Nephron (organoid): ENCODE results near the gene F13A1.

Experiments used
- H3K27ac Mint-ChIP-seq, 3 experiments: 2 replicates each; pipeline ENCODE4 v1.8.0; 2020; ENCODE audit warnings: mixed read lengths in 3 of 3, mild to moderate bottlenecking in 2 of 3, moderate library complexity in 1 of 3
- H3K27me3 Mint-ChIP-seq: 2 replicates; pipeline ENCODE4 v1.8.0; 2021; ENCODE audit warnings: low read depth, mild to moderate bottlenecking, moderate library complexity, mixed read lengths
- H3K36me3 Mint-ChIP-seq: 2 replicates; pipeline ENCODE4 v1.8.0; 2020; ENCODE audit warnings: low read depth, mixed read lengths
- H3K4me1 Mint-ChIP-seq: 2 replicates; pipeline ENCODE4 v1.8.0; 2020; ENCODE audit warnings: mixed read lengths
- H3K4me3 Mint-ChIP-seq, 3 experiments: 2 replicates each; pipeline ENCODE4 v1.8.0; 2020; ENCODE audit warnings: mild to moderate bottlenecking in 3 of 3, mixed read lengths in 3 of 3, moderate library complexity in 2 of 3
- H3K9me3 Mint-ChIP-seq: 2 replicates; pipeline ENCODE4 v1.8.0; 2020; ENCODE audit warnings: mixed read lengths
- TF ChIP-seq, protein P1 (sequence below), 3 experiments: fragments of 200-600 bp; sonication (generic); IDR thresholded peaks; one replicate each; pipeline ENCODE4 v1.5.0; 2021; ENCODE audit warnings: antibody characterized with exemption in 3 of 3; ENCODE audit not compliant: unreplicated experiment in 3 of 3

The F13A1 gene

DNA sequence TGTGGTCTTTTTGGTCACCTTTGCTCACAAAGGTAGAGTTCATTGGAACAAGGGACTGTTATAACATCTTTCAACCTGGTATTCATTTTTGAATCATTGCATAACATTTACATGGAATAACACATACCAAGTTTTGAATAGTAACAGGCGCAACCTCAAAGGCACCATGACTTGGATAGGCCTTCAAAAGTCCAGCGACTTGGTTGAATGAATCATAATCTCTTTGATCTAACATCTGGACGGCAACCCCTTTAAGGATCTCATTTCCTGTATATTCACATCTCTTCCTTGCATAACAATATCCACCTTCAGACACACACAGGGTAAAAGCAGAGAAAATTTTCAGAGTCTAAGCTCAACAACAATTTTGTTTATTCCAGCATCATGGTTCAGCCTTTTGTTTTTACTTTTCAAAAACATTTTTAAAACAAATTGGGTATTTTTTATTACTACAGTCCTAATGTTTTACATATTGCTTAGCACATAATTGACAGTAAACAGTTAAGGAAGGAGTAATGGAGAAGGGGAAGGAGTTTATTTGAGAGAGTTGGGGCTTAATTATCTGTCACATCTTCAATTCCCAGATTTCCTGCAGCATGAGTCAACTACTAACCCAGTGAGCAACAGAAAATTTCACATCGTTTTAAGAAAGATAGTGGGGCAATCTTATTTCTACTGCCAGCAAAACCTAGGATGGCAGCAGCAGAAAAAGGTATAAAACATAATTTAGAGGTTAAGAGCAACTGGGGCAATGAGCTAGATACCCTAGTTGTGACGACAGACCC, 41.8 kb upstream of the F13A1 start:
- no peaks in the 10 kb centered on the region for H3K9me3 Mint-ChIP-seq
- H3K36me3 Mint-ChIP-seq = no peaks in the 10 kb centered on the region
- H3K4me3 Mint-ChIP-seq = no peak overlapping the region
- peaks cover 15% of the 10 kb centered on the region for H3K4me1 Mint-ChIP-seq
- H3K27me3 Mint-ChIP-seq = no peaks in the 10 kb centered on the region
- no peak overlapping the region for H3K27ac Mint-ChIP-seq
- TF ChIP-seq, protein P1, sequence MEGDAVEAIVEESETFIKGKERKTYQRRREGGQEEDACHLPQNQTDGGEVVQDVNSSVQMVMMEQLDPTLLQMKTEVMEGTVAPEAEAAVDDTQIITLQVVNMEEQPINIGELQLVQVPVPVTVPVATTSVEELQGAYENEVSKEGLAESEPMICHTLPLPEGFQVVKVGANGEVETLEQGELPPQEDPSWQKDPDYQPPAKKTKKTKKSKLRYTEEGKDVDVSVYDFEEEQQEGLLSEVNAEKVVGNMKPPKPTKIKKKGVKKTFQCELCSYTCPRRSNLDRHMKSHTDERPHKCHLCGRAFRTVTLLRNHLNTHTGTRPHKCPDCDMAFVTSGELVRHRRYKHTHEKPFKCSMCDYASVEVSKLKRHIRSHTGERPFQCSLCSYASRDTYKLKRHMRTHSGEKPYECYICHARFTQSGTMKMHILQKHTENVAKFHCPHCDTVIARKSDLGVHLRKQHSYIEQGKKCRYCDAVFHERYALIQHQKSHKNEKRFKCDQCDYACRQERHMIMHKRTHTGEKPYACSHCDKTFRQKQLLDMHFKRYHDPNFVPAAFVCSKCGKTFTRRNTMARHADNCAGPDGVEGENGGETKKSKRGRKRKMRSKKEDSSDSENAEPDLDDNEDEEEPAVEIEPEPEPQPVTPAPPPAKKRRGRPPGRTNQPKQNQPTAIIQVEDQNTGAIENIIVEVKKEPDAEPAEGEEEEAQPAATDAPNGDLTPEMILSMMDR (IDR thresholded peaks at IDR 0.05; ENCODE audit: unreplicated experiment in 3 of 3) = no peak

DNA sequence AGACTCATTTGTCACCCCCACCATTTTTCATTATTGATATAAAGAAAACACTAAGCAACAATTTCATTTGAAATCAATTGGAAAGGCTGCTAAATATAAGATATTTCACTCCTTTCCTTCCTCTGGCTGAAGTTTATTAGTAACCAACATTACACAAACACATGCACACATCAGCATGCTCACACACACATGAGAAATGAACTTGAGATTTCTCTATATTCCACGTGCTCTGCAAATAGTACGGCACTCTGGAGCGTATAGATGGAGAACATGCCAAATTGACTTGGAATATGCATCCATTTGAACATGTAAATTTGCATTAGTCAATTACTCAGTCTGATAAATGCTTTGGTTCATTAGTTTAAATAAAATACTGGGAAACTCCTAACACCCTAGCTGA, 37.1 kb upstream of the F13A1 start:
- TF ChIP-seq, protein P1 (IDR thresholded peaks at IDR 0.05; ENCODE audit: unreplicated experiment in 3 of 3) = no peak
- Mint-ChIP-seq H3K9me3 (no peaks in the 10 kb centered on the region), H3K4me3 (no peak overlapping the region), H3K36me3 (no peaks in the 10 kb centered on the region), H3K27ac (peak overlapping the region in 2 of 3 experiments; percentile 8 to 29), H3K4me1 (peaks cover 30% of the 10 kb centered on the region), H3K27me3 (no peaks in the 10 kb centered on the region)

DNA sequence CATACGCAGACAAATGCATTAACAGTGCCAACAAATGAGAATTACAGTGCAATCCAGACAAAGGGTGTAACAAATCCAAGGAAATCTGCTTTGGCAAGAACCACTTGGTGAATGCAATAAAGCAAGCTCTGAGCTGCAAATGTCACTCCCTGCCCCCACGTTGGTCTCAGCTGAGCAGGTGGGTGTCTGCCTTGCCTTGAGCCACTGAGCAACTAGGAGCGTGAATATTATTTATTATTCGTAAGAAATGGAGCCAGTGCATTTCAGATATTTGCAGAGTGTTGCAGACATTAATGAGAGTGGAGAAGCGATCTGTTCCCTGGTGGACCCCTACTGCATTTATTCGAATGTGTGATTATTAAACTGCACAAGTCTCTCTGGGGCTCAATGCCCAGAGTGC, 36.6 kb upstream of the F13A1 start:
- Mint-ChIP-seq H3K27me3 (no peaks in the 10 kb centered on the region), H3K27ac (peak overlapping the region in 2 of 3 experiments; percentile 8 to 29), H3K36me3 (no peaks in the 10 kb centered on the region), H3K4me1 (peaks cover 30% of the 10 kb centered on the region), H3K9me3 (no peaks in the 10 kb centered on the region), H3K4me3 (no peak overlapping the region)
- TF ChIP-seq, protein P1 (IDR thresholded peaks at IDR 0.05; ENCODE audit: unreplicated experiment in 3 of 3) = no peak

DNA sequence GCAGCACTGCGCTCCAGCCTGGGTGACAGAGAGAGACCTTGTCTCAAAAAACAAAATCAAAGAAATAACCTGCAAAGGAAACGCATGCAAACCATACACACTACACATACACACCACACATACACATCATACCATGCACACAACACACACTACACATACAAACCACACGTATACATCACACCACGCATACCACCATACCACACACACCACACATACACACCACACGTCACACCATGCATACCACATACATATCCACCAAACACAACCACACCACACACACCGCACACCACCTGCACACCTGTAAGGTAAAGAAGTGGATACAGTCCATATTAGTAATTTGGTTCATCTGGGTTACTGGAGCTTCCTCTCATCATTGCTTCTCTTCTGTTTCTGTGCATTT, 32.3 kb upstream of the F13A1 start:
- TF ChIP-seq, protein P1 (IDR thresholded peaks at IDR 0.05; ENCODE audit: unreplicated experiment in 3 of 3) = no peak
- no peaks in the 10 kb centered on the region for H3K36me3 Mint-ChIP-seq
- peaks cover 46% of the 10 kb centered on the region for H3K4me1 Mint-ChIP-seq
- no peaks in the 10 kb centered on the region for H3K9me3 Mint-ChIP-seq
- no peak overlapping the region for H3K27ac Mint-ChIP-seq
- H3K4me3 Mint-ChIP-seq = no peak overlapping the region
- H3K27me3 Mint-ChIP-seq = no peaks in the 10 kb centered on the region

DNA sequence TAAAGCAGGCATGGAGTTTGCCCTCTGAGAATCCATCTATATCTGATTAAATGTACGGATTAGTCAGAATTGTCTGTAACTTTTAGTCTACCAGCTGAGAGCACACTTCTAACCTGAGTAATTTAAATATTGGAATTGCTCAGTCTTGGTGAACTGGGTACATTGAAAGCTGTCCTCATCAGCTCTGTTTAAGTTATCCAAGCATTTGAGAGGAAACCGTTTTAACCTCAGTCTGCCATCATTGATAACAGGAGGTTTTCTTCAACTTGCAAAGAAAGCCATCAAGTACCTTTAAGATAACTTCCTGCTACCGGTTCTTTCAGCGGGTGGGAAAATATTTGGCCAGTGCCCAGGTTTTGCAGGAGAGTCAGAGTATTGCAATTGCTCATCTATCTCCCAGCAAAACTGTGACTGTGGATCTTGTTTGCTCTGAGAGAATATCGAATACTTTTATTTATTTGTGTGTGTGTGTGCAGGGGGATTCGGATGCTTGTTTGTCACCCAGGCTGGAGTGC, 31.1 kb upstream of the F13A1 start:
- H3K36me3 Mint-ChIP-seq = no peaks in the 10 kb centered on the region
- TF ChIP-seq, protein P1 (IDR thresholded peaks at IDR 0.05; ENCODE audit: unreplicated experiment in 3 of 3) = peak in 1 of 3 experiments; percentile 16
- H3K4me3 Mint-ChIP-seq = no peak overlapping the region
- H3K4me1 Mint-ChIP-seq = peaks cover 41% of the 10 kb centered on the region
- H3K27me3 Mint-ChIP-seq = no peaks in the 10 kb centered on the region
- H3K9me3 Mint-ChIP-seq = no peaks in the 10 kb centered on the region
- H3K27ac Mint-ChIP-seq = peak overlapping the region in 1 of 3 experiments; percentile 14

DNA sequence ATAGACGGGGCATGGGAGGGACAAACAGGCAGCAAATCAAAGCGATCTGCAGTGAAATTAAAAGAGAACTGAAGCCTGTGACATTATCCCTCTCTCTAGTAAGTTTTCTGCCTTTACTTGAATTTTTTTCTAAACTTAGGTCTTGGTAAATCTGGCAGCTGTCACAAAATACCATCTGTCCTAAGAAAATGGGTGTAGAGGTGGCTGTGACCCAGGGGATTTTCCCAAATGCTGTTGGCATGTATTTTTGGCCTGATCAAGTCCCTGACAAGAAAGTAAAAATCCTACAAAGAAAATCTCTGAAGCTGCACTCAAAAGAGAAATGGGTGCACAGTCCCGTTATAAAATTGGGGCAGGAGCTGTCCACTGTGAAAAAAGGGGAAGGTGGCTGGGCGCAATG, 30.2 kb upstream of the F13A1 start:
- H3K4me1 Mint-ChIP-seq = peaks cover 42% of the 10 kb centered on the region
- H3K27me3 Mint-ChIP-seq = no peaks in the 10 kb centered on the region
- no peak overlapping the region for H3K4me3 Mint-ChIP-seq
- no peaks in the 10 kb centered on the region for H3K9me3 Mint-ChIP-seq
- TF ChIP-seq, protein P1 (IDR thresholded peaks at IDR 0.05; ENCODE audit: unreplicated experiment in 3 of 3) = no peak
- H3K36me3 Mint-ChIP-seq = no peaks in the 10 kb centered on the region
- H3K27ac Mint-ChIP-seq = peak overlapping the region in 1 of 3 experiments; percentile 1
